HCT116 (cell line): ENCODE measurements around the gene IPCEF1. TPM values are rescaled to one million over a fixed set of nuclear protein-coding genes. Genes with fewer than 3 reads are reported as not detected.

Experiments used
- ATAC-seq: fragments of 200-7000 bp; cut with Tn5 transposase; 2 replicates; pipeline ENCODE4 v1.9.1; 2020; ENCODE audit warnings: mild to moderate bottlenecking, moderate library complexity
- BruUV-seq: library from RNA; stranded (reverse); fragments of 400-500 nt; replicated peaks from 2 replicates; lab custom pipeline; 2021; lab: Mats Ljungman, UMichigan
- CTCF ChIA-PET: fragments of 300-600 bp; sonication (Branson Sonifier 250); formaldehyde crosslinking; loops from one replicate; lab custom pipeline; 2021; ENCODE audit warnings: antibody characterized with exemption; lab: Charles Lee
- POLR2A ChIA-PET: fragments of 300-600, 350-600 bp; sonication (Branson Sonifier 250); formaldehyde crosslinking; loops from one replicate; lab custom pipeline; 2021; ENCODE audit warnings: antibody characterized with exemption; lab: Charles Lee
- RAD21 ChIA-PET, 2 experiments: fragments of 300-600 bp; sonication (Branson Sonifier 250); formaldehyde crosslinking; loops; one replicate each; lab custom pipeline; 2023; ENCODE audit warnings: low total read pairs in 2 of 2; ENCODE audit not compliant: uncharacterized antibody in 2 of 2, unreplicated experiment in 2 of 2, low non-redundant PET in 1 of 2; lab: Charles Lee
- DNase-seq: peaks from one replicate; pipeline ENCODE4 v3.0.0-alpha.2; 2010; ENCODE audit warnings: low read depth, low spot score
- H2AFZ ChIP-seq: fragments of 200-600 bp; shearing (Covaris generic), sonication (generic); 2 replicates; pipeline ENCODE4 v1.6.1; 2017; ENCODE audit warnings: low read depth, mixed run types, mixed read lengths, antibody characterized with exemption, low read length; ENCODE audit not compliant: poor library complexity, severe bottlenecking
- H3K27ac ChIP-seq: 2 replicates; pipeline ENCODE4 v1.5.1; 2012; ENCODE audit warnings: low read depth, low read length
- H3K27me3 ChIP-seq: fragments of 200-600 bp; sonication (generic); 2 replicates; pipeline ENCODE4 v1.6.1; 2016; ENCODE audit warnings: mixed run types, low read length, mixed read lengths; ENCODE audit not compliant: insufficient read depth
- H3K36me3 ChIP-seq, 2 experiments: fragments of 200-500 bp in 1 of 2; fragments of 200-600 bp in 1 of 2; sonication (Bioruptor generic) in 1 of 2; sonication (generic) in 1 of 2; 2 replicates each; pipeline versions ENCODE4 v1.5.1 to v1.6.1; 2014 to 2016; ENCODE audit warnings: low read length in 2 of 2, inconsistent platforms in 1 of 2, mixed read lengths in 1 of 2, mixed run types in 1 of 2; ENCODE audit not compliant: insufficient read depth in 2 of 2, control insufficient read depth in 1 of 2
- H3K4me1 ChIP-seq, 2 experiments: fragments of 200-600 bp in 1 of 2; sonication (generic) in 1 of 2; 2 replicates each; pipeline versions ENCODE4 v1.5.1 to v1.6.1; 2012 to 2017; ENCODE audit warnings: low read length in 2 of 2, inconsistent platforms in 1 of 2, mild to moderate bottlenecking in 1 of 2, mixed read lengths in 1 of 2, mixed run types in 1 of 2, moderate library complexity in 1 of 2; ENCODE audit not compliant: insufficient read depth in 2 of 2, control insufficient read depth in 1 of 2
- H3K4me2 ChIP-seq: fragments of 200-600 bp; sonication (generic); 2 replicates; pipeline ENCODE4 v1.6.1; 2017; ENCODE audit warnings: mixed run types, low read length, mixed read lengths
- H3K4me3 ChIP-seq, 2 experiments: fragments of 200-600 bp in 1 of 2; sonication (generic) in 1 of 2; replicated peaks in 1 of 2; 2 replicates each; pipeline ENCODE4 v1.5.1; 2011 to 2016; ENCODE audit warnings: low read length in 2 of 2, control low read depth in 1 of 2, low read depth in 1 of 2, mild to moderate bottlenecking in 1 of 2, mixed read lengths in 1 of 2, mixed run types in 1 of 2
- H3K79me2 ChIP-seq: fragments of 200-600 bp; sonication (generic); 2 replicates; pipeline ENCODE4 v1.6.1; 2017; ENCODE audit warnings: mild to moderate bottlenecking, mixed run types, low read length, moderate library complexity, mixed read lengths; ENCODE audit not compliant: insufficient read depth
- H3K9ac ChIP-seq: fragments of 200-600 bp; sonication (generic); 2 replicates; pipeline ENCODE4 v1.6.1; 2016; ENCODE audit warnings: low read length, mixed read lengths
- H3K9me2 ChIP-seq: fragments of 200-600 bp; sonication (generic), shearing (Covaris generic); 2 replicates; pipeline ENCODE4 v1.6.1; 2017; ENCODE audit warnings: mixed run types, mild to moderate bottlenecking, moderate library complexity; ENCODE audit not compliant: insufficient read depth
- H3K9me3 ChIP-seq, 2 experiments: fragments of 200-500 bp in 1 of 2; fragments of 200-600 bp in 1 of 2; sonication (Bioruptor generic) in 1 of 2; sonication (generic) in 1 of 2; 2 replicates each; pipeline ENCODE4 v1.6.1; 2014 to 2017; ENCODE audit warnings: low read length in 2 of 2, mixed read lengths in 2 of 2, inconsistent platforms in 1 of 2, low read depth in 1 of 2, mild to moderate bottlenecking in 1 of 2, mixed run types in 1 of 2, moderate library complexity in 1 of 2; ENCODE audit not compliant: control insufficient read depth in 1 of 2, insufficient read depth in 1 of 2
- H4K20me1 ChIP-seq: fragments of 200-600 bp; sonication (generic), shearing (Covaris generic); 2 replicates; pipeline ENCODE4 v1.6.1; 2017; ENCODE audit warnings: mixed run types, mild to moderate bottlenecking, moderate library complexity; ENCODE audit not compliant: insufficient read depth
- CBX3 ChIP-seq: IDR thresholded peaks from 2 replicates; pipeline ENCODE4 v1.6.1; 2012; ENCODE audit warnings: low read depth
- CEBPB ChIP-seq: IDR thresholded peaks from 2 replicates; pipeline ENCODE4 v1.6.1; 2012; ENCODE audit warnings: low read depth
- EZH2 ChIP-seq: fragments of 200-600 bp; sonication (generic); IDR thresholded peaks from 2 replicates; pipeline ENCODE4 v1.6.1; 2017; ENCODE audit warnings: antibody characterized with exemption, mixed run types
- EZH2phosphoT487 ChIP-seq: fragments of 200-600 bp; IDR thresholded peaks from 2 replicates; pipeline ENCODE4 v1.6.1; 2018; ENCODE audit warnings: antibody characterized with exemption, borderline replicate concordance
- FOSL1 ChIP-seq: IDR thresholded peaks from 2 replicates; pipeline ENCODE4 v1.6.1; 2012; ENCODE audit warnings: low read depth
- POLR2A ChIP-seq: IDR thresholded peaks from 2 replicates; pipeline ENCODE4 v1.7.0; 2011; ENCODE audit warnings: borderline replicate concordance; ENCODE audit not compliant: insufficient read depth, insufficient read length; ENCODE audit errors: extremely low read depth
- SRF ChIP-seq: IDR thresholded peaks from 2 replicates; pipeline ENCODE4 v1.6.1; 2012; ENCODE audit warnings: low read depth
- TCF7L2 ChIP-seq: IDR thresholded peaks from 2 replicates; pipeline ENCODE4 v1.7.0; 2011; ENCODE audit warnings: borderline replicate concordance, inconsistent platforms; ENCODE audit not compliant: insufficient read depth, insufficient read length; ENCODE audit errors: extremely low read depth
- YY1 ChIP-seq: IDR thresholded peaks from 2 replicates; pipeline ENCODE4 v1.6.1; 2011; ENCODE audit warnings: low read length, low read depth, moderate library complexity, mild to moderate bottlenecking; ENCODE audit not compliant: insufficient replicate concordance; ENCODE audit errors: extremely low read depth
- ZFX ChIP-seq: fragments of 450-650 bp; IDR thresholded peaks from 2 replicates; pipeline ENCODE4 v1.6.1; 2017
- ZNF274 ChIP-seq: fragments of 200-500 bp; sonication (Bioruptor generic); IDR thresholded peaks from 2 replicates; pipeline ENCODE4 v1.6.1; 2014; ENCODE audit warnings: mild to moderate bottlenecking, low read depth, low read length, inconsistent platforms
- intact Hi-C: fragments of 100-400 bp; cut with micrococcal nuclease; formaldehyde crosslinking; loops from 2 replicates; pipeline ENCODE4 v1.10.0; 2022
- total RNA-seq: library from RNA; stranded (reverse); gene quantifications from one replicate; pipeline ENCODE4 v1.2.1, GENCODE V29; 2021; ENCODE audit not compliant: unreplicated experiment
- TF ChIP-seq, protein P1 (sequence below): IDR thresholded peaks from 2 replicates; pipeline ENCODE4 v1.6.1; 2012
- TF ChIP-seq, protein P2 (sequence below): IDR thresholded peaks from 2 replicates; pipeline ENCODE4 v1.6.1; 2011; ENCODE audit warnings: mild to moderate bottlenecking, low read length, moderate library complexity; ENCODE audit not compliant: insufficient replicate concordance; ENCODE audit errors: extremely low read depth

The IPCEF1 gene
- total RNA-seq, 1 experiment from 2014 or later, result 0.32 TPM

DNA sequence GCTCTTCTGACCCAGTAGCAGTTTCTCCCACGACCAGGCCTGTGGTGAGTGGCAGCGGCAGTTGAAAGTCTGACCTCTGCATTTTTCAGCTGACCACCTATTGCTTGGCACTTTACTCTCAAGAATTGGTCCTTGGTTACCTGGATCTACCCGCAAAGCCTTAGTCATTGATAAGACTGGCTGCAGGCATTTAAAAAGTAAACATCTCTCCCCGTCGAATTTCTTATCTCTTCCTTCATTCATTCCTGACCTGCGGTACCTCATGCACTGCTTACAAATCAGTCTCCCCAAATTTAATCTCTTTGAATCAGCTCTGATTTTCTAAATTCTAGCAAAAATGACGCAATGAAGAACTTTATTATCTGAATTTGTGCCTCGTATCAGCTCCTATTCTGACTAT, 26.1 kb upstream of the IPCEF1 start:
- Histone ChIP-seq H3K4me2 (no peak overlapping the region), H3K4me1 (peaks cover 5 to 7% of the 10 kb centered on the region in 2 experiments; a peak in 3 of 4 replicates), H3K9me2 (no peaks in the 10 kb centered on the region), H3K4me3 (no peak overlapping the region), H3K79me2 (no peaks in the 10 kb centered on the region), H3K9me3 (no peaks in the 10 kb centered on the region), H3K27me3 (no peaks in the 10 kb centered on the region), H3K27ac (no peak overlapping the region), H4K20me1 (no peaks in the 10 kb centered on the region), H2AFZ (no peak overlapping the region), H3K36me3 (no peaks in the 10 kb centered on the region), H3K9ac (no peak overlapping the region)
- no TSS peak for BruUV-seq
- RAD21 ChIA-PET, result no interaction called here
- POLR2A ChIA-PET, result no interaction called here
- no peak for ATAC-seq
- CTCF ChIA-PET, result no interaction called here
- intact Hi-C loops, result no loop called here
- no peak for DNase-seq
- TF ChIP-seq EZH2 (no peak), TCF7L2 (no peak), CBX3 (no peak), ZNF274 (no peak), YY1 (no peak), CEBPB (no peak), FOSL1 (no peak), POLR2A (no peak), EZH2phosphoT487 (no peak), ZFX (no peak), SRF (no peak)
- TF ChIP-seq, protein P1, sequence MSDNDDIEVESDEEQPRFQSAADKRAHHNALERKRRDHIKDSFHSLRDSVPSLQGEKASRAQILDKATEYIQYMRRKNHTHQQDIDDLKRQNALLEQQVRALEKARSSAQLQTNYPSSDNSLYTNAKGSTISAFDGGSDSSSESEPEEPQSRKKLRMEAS, result no peak
- TF ChIP-seq, protein P2, sequence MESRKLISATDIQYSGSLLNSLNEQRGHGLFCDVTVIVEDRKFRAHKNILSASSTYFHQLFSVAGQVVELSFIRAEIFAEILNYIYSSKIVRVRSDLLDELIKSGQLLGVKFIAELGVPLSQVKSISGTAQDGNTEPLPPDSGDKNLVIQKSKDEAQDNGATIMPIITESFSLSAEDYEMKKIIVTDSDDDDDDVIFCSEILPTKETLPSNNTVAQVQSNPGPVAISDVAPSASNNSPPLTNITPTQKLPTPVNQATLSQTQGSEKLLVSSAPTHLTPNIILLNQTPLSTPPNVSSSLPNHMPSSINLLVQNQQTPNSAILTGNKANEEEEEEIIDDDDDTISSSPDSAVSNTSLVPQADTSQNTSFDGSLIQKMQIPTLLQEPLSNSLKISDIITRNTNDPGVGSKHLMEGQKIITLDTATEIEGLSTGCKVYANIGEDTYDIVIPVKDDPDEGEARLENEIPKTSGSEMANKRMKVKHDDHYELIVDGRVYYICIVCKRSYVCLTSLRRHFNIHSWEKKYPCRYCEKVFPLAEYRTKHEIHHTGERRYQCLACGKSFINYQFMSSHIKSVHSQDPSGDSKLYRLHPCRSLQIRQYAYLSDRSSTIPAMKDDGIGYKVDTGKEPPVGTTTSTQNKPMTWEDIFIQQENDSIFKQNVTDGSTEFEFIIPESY, result no peak
